Kidney (tissue), 14 donors: ENCODE results near the gene MED17. TPM values are rescaled to one million over a fixed set of nuclear protein-coding genes. Genes with fewer than 3 reads are reported as not detected.

Experiments
- DNase-seq, 5 donors: peaks; one replicate each; pipeline ENCODE4 v3.0.0-alpha.2; 2013 to 2020
- FAIRE-seq: peaks from 2 replicates; lab custom pipeline; 2012; peaks lifted over from hg19 to GRCh38; lab: Jason Lieb, UNC
- H3K27ac ChIP-seq, 2 donors: one replicate each; pipeline ENCODE4 v1.7.0; 2013; ENCODE audit warnings: low read depth in 2 of 2, low read length in 2 of 2, inconsistent platforms in 1 of 2
- H3K27me3 ChIP-seq: one replicate; pipeline ENCODE4 v1.7.1; 2013; ENCODE audit warnings: low read length, inconsistent platforms; ENCODE audit not compliant: control insufficient read depth, insufficient read depth
- H3K36me3 ChIP-seq, 3 donors: one replicate each; pipeline versions ENCODE4 v1.7.0 to v1.7.1; 2013; ENCODE audit warnings: low read length in 3 of 3, control low read depth in 1 of 3, inconsistent platforms in 1 of 3; ENCODE audit not compliant: insufficient read depth in 3 of 3, control insufficient read depth in 2 of 3
- H3K4me1 ChIP-seq, 3 donors: one replicate each; pipeline versions ENCODE4 v1.7.0 to v1.7.1; 2013; ENCODE audit warnings: low read length in 3 of 3, inconsistent platforms in 1 of 3, low read depth in 1 of 3; ENCODE audit not compliant: control insufficient read depth in 2 of 3, insufficient read depth in 2 of 3
- H3K4me3 ChIP-seq, 3 donors: one replicate each; pipeline versions ENCODE4 v1.7.0 to v1.8.1; 2013; ENCODE audit warnings: low read length in 3 of 3, control low read depth in 1 of 3, inconsistent platforms in 1 of 3
- H3K9ac ChIP-seq, 3 donors: one replicate each; pipeline versions ENCODE4 v1.7.0 to v1.7.1; 2013; ENCODE audit warnings: low read length in 3 of 3, control low read depth in 1 of 3, inconsistent platforms in 1 of 3
- H3K9me3 ChIP-seq, 3 donors: one replicate each; pipeline versions ENCODE4 v1.7.0 to v1.7.1; 2013; ENCODE audit warnings: low read length in 3 of 3, control low read depth in 1 of 3, inconsistent platforms in 1 of 3; ENCODE audit not compliant: control insufficient read depth in 2 of 3, insufficient read depth in 1 of 3
- intact Hi-C: fragments of 100-400 bp; cut with DNase I; formaldehyde crosslinking; loops from one replicate; pipeline ENCODE4 v1.11.1; 2022
- polyA plus RNA-seq: library from polyadenylated mRNA; stranded (reverse); fragments of 350-450 nt; fragmentation: Illumina TruSeq; extraction: RNeasy Lipid Tissue Mini Kit (QIAGEN cat#74804); gene quantifications from one replicate; pipeline ENCODE4 v1.2.3, GENCODE V29; 2014; ENCODE audit warnings: low read depth, low replicate concordance; ENCODE audit not compliant: insufficient read depth
- total RNA-seq: library from RNA; stranded (reverse); fragmentation: NEBNext Ultra II Directional; extraction: Animal tissue kit (Norgen Biotek cat#: 25700); gene quantifications from one replicate; pipeline ENCODE4 v1.2.1, GENCODE V29; 2021
- TF ChIP-seq, protein P1 (sequence below): IDR thresholded peaks from 3 replicates; pipeline ENCODE4 v1.5.1; 2012; ENCODE audit warnings: mild to moderate bottlenecking, moderate library complexity, borderline replicate concordance; ENCODE audit not compliant: insufficient read depth; ENCODE audit errors: extremely low read depth
- donor health status: control.
- donor health status: control.
- donor health status: control.
- donor health status: control.
- donor health status: control.
- donor health status: DM: yes; HTN: yes; CAD: no.
- donor health status: Normal renal cell carcinoma (clear cell type).

MED17 gene
- total and polyA plus RNA-seq, 2 donors from 2014 or later: 11.7 to 35.4 TPM

GRCh38 chr11:93791493-93791892 is 7.4 kb downstream of the MED17 start:
- no peaks in the 10 kb centered on the region for H3K4me1 ChIP-seq
- H3K36me3 ChIP-seq: peaks cover 15 to 54% (median 20%) of the 10 kb centered on the region in 3 donors
- FAIRE-seq (no peak), DNase-seq (no peak)
- H3K9me3 ChIP-seq: no peaks in the 10 kb centered on the region
- TF ChIP-seq, protein P1, sequence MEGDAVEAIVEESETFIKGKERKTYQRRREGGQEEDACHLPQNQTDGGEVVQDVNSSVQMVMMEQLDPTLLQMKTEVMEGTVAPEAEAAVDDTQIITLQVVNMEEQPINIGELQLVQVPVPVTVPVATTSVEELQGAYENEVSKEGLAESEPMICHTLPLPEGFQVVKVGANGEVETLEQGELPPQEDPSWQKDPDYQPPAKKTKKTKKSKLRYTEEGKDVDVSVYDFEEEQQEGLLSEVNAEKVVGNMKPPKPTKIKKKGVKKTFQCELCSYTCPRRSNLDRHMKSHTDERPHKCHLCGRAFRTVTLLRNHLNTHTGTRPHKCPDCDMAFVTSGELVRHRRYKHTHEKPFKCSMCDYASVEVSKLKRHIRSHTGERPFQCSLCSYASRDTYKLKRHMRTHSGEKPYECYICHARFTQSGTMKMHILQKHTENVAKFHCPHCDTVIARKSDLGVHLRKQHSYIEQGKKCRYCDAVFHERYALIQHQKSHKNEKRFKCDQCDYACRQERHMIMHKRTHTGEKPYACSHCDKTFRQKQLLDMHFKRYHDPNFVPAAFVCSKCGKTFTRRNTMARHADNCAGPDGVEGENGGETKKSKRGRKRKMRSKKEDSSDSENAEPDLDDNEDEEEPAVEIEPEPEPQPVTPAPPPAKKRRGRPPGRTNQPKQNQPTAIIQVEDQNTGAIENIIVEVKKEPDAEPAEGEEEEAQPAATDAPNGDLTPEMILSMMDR: no peak
- intact Hi-C loops: loop anchor here (10.0 kb wide), 1 partner anchor 57 kb away; no protein-coding TSS in a partner anchor
- no peak overlapping the region for H3K4me3 ChIP-seq
- H3K9ac ChIP-seq: no peak overlapping the region
- H3K27me3 ChIP-seq: no peaks in the 10 kb centered on the region
- H3K27ac ChIP-seq: no peak overlapping the region

DNA sequence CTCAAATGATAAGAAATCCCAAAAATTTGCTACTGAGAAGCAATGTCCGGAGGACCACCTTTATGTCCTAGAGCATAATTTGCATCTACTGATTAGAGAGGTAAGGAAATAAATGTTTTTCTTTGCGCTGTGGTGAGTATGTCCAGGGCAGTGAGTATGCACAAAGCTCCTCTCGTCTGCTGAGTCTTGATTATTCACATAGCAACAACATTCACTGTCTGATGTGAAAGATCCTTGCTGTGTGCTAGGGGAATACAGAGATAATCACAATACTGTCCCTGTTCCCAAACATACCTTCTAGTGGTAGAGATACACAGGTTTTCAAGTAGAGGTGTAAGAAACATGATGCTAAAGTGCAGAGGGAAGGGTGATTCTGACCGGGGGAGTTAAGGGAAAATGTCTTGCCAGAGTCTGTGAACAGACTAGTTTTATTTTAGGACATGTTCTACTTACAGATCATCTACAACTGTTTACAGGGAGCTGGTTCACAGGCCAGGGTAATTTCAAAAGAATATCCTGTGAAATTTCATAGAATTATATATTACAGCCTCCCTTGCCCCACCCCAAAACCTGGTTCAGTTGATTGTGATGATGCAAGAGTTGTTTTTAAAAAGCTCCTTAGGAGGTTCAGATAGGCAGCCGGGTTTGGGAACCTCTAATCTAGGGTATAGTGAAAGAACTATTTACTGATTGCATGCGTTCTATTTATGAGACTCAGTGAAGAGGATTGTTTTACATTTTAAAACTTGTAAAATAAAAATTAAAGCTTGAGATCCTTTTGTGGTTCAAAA is 12.6 kb downstream of the MED17 start:
- FAIRE-seq: no peak

GRCh38 chr11:93801366-93801765 is 17.3 kb downstream of the MED17 start:
- Histone ChIP-seq H3K36me3 (peaks cover 7 to 49% (median 29%) of the 10 kb centered on the region in 3 donors), H3K9me3 (no peaks in the 10 kb centered on the region), H3K27me3 (no peaks in the 10 kb centered on the region), H3K4me3 (no peak overlapping the region), H3K27ac (no peak overlapping the region), H3K9ac (no peak overlapping the region), H3K4me1 (no peaks in the 10 kb centered on the region)
- intact Hi-C loops: no loop called here
- TF ChIP-seq, protein P1: no peak
- no peak for DNase-seq
- no peak for FAIRE-seq

More for the DNA sequence above, 12.6 kb downstream of the MED17 start:
- no peak for DNase-seq
- Histone ChIP-seq H3K36me3 (peaks cover 8 to 58% (median 26%) of the 10 kb centered on the region in 3 donors), H3K27me3 (no peaks in the 10 kb centered on the region), H3K27ac (no peak overlapping the region), H3K9me3 (no peaks in the 10 kb centered on the region), H3K4me1 (no peaks in the 10 kb centered on the region), H3K4me3 (no peak overlapping the region), H3K9ac (no peak overlapping the region)
- TF ChIP-seq, protein P1: no peak
- intact Hi-C loops: loop anchor here (10.0 kb wide), 1 partner anchor 62 kb away; no protein-coding TSS in a partner anchor
